Astrocyte of the cerebellum (primary cell): ENCODE measurements around the gene SASH1.
"Not testable (repeated sequence)": the region's sequence is repeated elsewhere in the genome, so short reads cannot be mapped to it uniquely, and the experiment has no call there.

Source experiments
- DNase-seq: peaks from one replicate; pipeline ENCODE4 v3.0.0-alpha.2; 2011; ENCODE audit warnings: low read depth
- H3K4me3 ChIP-seq: 2 replicates; pipeline ENCODE4 v1.5.1; 2011; ENCODE audit warnings: mild to moderate bottlenecking, low read depth, low read length, moderate library complexity
- CTCF ChIP-seq: IDR thresholded peaks from 2 replicates; pipeline ENCODE4 v1.5.1; 2012; ENCODE audit warnings: low read length, low read depth, moderate library complexity, mild to moderate bottlenecking; ENCODE audit errors: missing control alignments
- in situ Hi-C: cut with HindIII; loops from 2 replicates; pipeline ENCODE4 v1.10.0; 2017; ENCODE audit warnings: low sequenced_read_pairs

Gene SASH1

GRCh38 chr6:148578837-148579565, 236.4 kb downstream of the SASH1 start:
- in situ Hi-C loops: no loop called here
- DNase-seq: no peak
- TF ChIP-seq CTCF: no peak
- H3K4me3 ChIP-seq: no peak overlapping the region

GRCh38 chr6:148580442-148580841, 237.8 kb downstream of the SASH1 start:
- no peak for TF ChIP-seq CTCF
- in situ Hi-C loops: no loop called here
- DNase-seq: no peak
- H3K4me3 ChIP-seq: no peak overlapping the region

- in situ Hi-C loops: no loop called here
- DNase-seq: no peak
- H3K4me3 ChIP-seq: no peak overlapping the region
- TF ChIP-seq CTCF: no peak
These were observed 241.0 kb downstream of the SASH1 start for GRCh38 chr6:148583631-148584030.

- in situ Hi-C loops, DNase-seq, H3K4me3 ChIP-seq: not testable (repeated sequence)
These were observed 243.0 kb downstream of the SASH1 start for GRCh38 chr6:148585641-148586040.

GRCh38 chr6:148590883-148591282, 248.2 kb downstream of the SASH1 start:
- H3K4me3 ChIP-seq: no peak overlapping the region
- no peak for TF ChIP-seq CTCF
- no peak for DNase-seq
- in situ Hi-C loops: no loop called here

GRCh38 chr6:148591656-148592055, 249.0 kb downstream of the SASH1 start:
- no peak overlapping the region for H3K4me3 ChIP-seq
- TF ChIP-seq CTCF: no peak
- in situ Hi-C loops: no loop called here
- no peak for DNase-seq

- no peak for TF ChIP-seq CTCF
- in situ Hi-C loops: no loop called here
- no peak for DNase-seq
- no peak overlapping the region for H3K4me3 ChIP-seq
These were observed 250.6 kb downstream of the SASH1 start for GRCh38 chr6:148593130-148593812.
